GM18873 (cell line): ENCODE results near the gene PTK6.
A peak's percentile ranks its signal among the peaks of the same experiment; 100 is the strongest.
"Not testable (repeated sequence)": the region's sequence is repeated elsewhere in the genome, so short reads cannot be mapped to it uniquely, and the experiment has no call there.

Experiments used
- ATAC-seq: cut with Tn5 transposase; IDR thresholded peaks from one replicate; pipeline ENCODE4 v1.9.1; 2021; ENCODE audit warnings: mild to moderate bottlenecking, moderate library complexity, moderate number of reproducible peaks; ENCODE audit not compliant: unreplicated experiment, low FRiP score

The PTK6 gene

DNA sequence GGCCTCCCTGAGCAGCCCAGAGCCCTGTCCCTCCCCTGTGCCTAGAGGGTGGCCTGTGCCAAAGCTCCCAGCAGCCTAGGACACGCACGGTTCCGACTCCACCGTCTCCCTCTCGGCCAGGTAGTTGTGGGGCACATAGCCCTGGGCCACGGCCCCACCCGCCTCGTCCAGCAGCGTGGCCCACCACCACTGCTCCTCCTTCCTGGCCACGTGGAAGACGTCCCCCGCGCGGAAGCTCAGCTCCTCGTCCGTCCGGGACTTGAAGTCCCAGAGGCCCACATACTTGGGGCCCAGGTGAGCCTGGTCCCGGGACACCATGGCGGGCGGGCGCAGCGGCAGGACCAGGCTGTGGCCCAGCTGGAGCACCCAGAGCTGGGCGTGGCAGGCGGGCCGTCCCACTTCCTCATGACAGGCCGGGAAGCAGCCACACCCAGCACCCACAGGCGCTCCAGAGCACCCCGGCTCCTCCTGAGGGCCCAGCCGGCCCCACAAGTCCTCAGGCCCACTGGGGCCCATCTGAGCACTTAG lies at the start of gene PTK6:
TSS of gene PTK6 (minus strand) at position 380 of the 528 bp plus-strand sequence. CDS start at position 318, 62 bp downstream.
- ATAC-seq, result peak; percentile 4

DNA sequence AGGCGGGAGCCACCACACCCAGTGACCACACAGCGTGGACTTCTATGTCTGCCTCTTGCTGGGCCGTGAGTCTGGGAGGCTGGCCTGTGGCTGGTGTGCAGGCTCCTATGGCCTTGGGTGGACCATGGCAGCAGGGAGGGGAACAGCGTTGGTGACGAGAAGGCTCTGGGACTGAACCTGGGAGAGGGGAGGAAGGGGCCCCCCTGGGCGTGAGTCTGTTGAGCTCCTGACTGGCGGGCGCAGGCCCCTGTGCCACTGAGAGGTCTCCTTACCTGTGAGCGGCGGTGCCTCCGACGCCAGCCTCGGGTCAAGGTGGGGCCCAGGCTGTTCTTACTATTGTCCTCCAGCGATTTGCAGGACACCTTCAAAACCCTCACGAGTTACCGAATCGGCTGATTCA lies 49.6 kb upstream of the PTK6 start:
- no peak for ATAC-seq

DNA sequence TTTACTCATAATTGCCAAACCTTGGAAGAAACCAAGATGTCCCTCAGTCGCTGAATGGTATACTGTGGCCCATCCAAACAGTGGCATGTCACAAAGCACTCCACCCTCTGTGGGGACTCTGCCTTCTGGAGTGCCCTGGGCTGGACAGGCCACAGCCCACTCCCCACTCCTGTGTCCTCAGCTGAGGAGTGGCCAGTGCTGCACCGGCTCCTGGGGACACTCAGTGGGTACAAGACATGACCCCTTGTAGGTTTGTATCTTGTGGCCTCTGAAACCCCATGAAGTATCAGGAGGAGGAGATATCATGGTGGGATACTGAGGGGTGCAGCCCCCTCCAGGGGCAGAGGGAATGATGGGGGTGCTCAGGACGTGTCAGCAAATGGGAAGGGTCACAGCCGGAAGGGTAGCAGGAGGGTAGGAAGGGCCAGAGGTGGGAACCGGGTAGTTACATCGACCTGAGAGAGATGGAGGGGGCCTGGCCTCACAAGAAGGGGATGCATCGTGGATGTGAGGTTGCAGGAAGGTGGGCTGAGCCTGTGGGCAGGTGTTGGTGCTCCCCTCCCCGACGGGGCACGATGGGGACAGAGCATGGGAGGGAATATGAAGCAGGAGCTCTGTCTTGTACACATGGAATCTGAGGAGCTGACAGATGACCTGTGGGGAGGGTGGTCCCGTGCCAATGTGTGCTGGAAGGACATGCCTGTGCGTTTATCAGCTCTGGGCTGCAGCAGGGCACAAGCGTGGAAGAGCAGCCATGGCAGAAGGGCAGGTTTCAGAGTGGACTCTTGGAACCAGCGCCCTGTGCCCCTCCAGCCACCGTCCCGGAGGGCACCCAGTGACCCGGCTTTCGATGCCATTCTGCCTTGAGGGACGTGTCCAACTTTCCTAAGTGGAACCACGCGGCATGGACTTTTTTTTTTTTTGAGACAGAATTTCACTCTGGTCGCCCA lies 48.7 kb upstream of the PTK6 start:
- ATAC-seq, result no peak

DNA sequence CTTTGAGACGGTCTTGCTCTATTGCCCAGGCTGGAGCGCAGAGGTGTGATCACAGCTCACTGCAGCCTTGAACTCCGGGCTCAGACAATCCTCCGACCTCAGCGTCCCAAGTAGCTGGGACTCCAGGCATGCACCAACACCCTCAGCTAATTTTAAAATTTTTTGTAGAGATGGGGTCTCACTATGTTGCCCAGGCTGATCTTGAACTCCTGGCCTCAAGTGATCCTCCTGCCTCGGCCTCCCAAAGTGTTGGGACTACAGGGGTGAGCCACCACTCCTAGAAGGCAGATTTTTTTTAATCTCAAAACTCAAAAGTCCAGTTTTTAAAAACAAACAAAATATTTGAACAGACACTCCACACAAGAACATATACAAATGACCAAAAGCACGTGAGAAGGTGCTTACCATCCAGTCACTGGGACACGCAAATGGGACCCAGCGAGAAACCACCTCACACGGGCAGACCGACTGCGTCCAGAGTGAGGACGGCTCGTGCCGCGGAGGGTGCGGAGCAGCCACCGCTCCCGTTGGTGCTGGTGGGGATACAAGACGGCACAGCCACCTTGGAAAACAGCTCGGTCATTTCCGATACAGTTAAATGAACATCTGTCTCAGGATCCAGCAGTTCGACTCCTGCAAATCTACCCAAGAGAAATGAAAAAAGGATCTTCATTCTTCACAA lies 45.3 kb upstream of the PTK6 start:
- no peak for ATAC-seq

DNA sequence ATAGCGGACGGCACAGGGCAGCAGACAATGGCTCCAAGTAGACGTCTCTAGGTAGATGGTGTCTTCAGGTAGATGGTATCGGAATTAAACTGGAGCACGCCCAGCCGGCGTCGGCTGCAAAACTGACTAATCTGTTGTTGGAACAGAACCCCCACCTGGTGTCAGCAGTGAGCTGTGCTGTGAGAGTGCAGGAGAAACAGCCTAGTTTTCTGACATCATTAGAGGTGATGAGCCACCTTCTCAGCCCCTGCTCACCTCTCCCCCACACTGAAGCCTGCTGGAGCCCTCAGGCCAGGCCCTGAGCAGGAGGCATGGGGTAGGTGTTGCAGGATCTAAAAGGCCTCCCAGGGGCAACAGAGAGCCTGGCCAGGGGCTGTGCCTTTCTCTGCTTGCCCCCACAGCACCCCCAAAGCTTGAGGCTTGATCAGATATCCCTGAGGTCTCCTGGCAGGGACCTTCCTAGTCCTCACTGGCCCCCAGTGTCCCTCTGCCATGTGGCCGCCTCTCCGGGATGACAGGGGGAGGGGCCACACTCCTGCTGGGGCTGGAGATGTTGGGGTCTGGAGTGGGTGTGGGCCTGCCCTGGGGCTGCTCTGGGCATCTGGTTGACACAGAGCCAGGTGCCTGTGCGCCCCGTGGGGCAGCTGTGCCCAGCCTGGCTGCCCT lies 43.8 kb upstream of the PTK6 start:
- no peak for ATAC-seq

DNA sequence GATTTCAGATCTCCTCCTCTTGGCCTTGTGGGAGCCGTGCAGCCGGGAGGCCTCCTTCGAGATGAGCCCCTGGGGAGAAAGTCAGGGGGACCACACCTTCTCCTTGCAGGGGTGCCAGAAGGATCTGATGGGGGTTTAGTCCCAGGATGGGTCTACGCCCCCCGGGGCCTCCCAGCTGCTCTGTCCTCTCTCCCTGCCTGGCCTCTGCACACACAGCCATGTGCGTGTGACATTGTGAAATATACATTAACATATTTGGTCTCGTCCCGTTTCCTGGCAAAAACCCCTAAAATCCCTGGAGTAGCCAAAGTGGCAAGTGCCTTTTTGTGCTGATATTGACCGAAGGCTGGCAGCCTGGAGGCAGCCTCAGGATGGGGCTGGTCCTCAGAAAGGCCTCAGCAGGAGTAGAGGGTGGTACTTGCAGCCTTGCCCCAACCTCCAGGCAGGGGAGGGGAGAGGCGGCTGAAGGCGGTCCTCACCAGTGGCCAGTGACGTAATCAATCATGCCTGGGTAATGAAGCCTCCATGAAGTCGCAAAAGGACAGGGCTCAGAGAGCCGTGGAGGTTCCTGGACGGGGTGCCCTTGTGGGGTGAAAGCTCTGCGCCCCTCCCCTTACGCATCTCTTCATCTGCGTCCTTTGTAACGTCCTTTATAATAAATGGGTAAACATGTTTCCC lies 42.0 kb upstream of the PTK6 start:
- ATAC-seq, result no peak

DNA sequence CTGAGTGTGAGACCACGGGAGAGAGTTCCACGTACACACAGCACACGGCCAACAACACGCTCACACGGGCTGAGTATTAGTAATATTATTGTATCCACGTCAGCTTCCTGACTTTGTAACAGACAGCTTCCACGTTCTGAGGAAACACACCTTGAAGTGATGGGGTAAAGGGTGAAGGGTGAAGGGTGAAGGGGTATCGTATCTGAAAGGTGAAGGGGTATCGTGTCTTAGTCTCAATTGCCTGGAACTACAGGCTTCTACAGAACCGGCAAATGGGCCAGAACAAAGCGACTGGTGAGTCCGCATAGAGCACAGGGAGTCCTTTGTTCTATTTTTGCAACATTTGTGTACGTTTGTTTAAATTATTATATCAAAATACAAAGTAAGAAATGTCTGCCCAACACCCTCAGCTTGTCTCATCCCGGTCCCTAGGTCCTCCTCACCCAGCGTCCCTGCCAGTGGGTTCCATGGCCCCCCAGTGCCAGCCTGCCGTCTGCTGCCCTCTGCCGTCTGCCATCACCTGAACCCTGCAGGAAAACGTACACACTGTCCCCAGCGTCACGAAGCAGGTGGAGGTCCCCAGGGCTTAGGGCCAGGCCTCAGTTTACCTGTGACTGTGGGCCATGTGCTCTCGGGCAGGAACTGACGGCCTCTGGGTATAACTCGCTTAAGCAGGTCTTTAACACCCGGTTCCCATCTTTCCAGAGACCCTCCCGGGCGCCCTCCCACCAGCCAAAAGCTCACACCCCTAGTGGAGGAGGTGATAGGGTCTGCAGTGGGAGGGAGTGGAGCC lies 41.2 kb upstream of the PTK6 start:
- no peak for ATAC-seq

DNA sequence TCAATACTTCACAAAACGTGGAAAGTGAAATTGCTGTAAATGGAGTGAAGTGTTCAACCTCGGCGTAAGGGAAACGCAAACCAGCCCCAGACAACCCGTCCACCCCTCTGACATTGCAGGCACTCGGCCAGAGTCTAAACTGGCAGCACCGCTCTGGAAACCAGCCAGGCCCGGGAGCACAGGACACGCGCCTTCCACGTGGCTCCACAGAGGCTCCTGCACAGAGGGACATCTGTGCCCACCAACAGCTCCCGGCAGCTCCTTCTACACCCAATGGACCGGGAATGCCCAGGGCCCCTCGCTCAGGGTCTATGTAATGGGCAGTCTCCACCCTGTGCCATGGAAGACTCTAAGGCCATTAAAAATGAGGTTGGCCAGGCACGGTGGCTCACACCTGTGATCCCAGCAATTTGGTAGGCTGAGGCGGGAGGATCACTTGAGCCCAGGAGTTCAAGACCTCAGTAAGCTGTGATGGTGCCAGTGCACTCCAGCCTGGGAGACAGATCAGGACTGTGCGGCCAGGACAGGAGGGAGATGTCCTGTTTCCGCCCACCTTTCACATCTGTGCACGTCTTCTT lies 40.2 kb upstream of the PTK6 start:
- ATAC-seq, result no peak

DNA sequence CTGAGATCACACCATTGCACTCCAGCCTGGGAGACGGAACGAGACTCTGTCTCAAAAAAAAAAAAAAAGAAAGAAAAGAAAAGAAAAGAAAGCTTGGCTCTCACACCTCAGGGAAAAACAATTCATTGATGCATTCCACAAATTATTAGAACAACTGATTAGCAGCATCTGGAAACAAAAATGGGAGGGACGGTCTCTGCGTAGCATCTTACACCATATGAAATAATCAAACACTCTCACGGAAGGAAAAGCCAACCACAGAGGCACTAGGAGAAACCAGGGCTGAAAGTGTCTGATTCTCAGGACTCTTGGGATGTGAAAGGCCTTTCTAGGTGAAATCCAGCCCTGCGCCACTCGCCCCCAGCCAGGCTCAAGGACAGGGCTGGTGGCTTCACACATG lies 39.1 kb upstream of the PTK6 start:
- no peak for ATAC-seq

DNA sequence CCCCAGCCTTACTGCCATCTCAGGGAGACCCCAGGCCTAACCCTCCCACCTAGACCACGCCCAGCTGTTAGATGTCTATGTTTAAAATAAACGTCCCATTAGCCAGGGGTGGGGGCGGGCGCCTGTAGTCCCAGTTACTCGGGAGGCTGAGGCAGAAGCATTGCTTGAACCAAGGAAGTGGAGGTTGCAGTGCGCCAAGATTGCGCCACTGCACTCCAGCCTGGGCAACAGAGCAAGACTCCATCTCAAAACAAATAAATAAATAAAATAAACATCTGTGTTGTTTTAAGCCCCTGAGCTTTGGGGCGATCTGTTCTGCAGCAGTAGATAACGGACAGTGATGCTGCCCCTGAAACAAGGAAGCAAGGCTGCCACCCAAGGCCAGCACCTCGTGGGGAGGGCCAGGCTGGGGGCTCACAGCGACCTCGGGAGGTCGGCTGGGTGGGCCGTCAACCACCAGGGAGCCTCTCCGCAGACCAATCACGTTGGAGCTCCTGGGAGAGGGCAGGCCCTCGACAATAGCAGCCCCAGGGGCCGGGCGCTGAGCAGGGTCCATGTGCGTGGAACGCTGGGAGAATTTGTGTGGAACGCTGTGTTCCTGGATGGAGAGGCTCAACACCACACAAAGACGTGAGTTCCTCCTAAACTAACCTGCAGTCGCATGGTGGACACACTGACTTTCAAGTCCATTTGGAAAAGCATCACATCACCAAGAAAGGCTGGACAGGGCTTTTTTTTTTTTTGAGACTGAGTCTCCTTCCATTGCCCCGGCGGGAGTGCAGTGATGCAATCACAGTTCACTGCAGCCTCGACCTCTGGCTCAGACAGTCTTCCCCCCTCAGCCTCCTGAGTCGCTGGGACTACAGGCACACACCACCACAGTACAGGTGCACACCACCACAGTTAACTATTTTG lies 37.9 kb upstream of the PTK6 start:
- no peak for ATAC-seq

DNA sequence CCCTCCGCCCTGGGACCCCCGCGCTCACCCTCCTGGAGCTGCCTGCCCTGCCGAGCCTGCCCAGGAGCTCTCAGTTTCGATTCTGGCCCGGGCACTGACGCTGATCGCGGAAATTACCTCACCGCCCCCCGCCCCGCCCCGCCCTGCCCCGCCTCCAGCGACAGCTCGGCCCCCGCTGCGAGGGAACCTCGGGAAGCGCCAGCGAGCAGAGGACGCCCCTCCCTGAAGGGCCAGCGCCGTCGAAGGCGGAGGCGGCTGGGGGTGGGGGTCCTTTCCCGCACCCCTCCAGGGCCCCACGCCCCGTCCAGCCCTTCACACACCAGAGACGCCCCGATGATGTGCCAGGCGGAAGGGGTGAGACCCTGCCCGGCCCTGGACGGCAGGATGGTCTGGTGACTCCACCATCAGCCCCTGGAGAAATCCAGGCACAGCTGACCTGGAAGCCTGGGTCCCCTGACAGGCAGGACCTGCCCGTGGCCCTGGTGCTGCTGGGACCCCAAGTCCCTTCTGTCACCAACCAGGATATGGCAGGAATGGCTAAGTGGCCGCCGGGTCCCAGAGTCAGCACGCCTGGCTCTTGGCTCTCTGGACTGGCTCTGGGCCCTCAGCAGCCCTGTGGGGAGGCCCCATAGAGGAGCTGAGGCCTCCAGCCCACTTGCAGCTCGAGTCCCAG lies 37.1 kb upstream of the PTK6 start, which contains the start of gene HELZ2:
TSS of gene HELZ2 (minus strand) at position 84 of the 673 bp plus-strand sequence. CDS start 1,854 bp downstream, outside the sequence.
- no peak for ATAC-seq

DNA sequence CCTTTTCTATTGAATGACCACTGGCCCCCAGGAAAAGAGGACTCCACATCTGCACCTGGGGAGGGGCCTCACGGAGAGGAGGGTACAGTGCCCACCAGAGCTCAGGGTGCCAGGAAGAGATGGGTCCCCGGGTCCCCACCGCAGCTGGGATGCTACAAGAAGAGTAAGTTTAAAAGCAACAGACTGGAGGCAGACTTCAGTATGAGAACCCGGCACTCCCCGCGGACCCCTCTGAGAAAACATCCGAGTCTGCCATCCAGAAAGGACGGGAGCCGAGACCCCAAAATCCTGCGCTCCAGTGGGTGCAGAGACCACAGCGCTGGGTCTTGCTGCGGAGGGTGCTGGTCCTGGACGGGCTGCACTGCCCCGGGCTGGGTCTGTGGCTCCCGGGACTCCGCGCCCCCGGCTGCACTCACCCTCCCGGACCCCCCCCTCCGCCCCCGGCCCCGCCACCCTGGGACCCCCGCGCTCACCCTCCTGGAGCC lies 36.5 kb upstream of the PTK6 start:
- ATAC-seq, result no peak

DNA sequence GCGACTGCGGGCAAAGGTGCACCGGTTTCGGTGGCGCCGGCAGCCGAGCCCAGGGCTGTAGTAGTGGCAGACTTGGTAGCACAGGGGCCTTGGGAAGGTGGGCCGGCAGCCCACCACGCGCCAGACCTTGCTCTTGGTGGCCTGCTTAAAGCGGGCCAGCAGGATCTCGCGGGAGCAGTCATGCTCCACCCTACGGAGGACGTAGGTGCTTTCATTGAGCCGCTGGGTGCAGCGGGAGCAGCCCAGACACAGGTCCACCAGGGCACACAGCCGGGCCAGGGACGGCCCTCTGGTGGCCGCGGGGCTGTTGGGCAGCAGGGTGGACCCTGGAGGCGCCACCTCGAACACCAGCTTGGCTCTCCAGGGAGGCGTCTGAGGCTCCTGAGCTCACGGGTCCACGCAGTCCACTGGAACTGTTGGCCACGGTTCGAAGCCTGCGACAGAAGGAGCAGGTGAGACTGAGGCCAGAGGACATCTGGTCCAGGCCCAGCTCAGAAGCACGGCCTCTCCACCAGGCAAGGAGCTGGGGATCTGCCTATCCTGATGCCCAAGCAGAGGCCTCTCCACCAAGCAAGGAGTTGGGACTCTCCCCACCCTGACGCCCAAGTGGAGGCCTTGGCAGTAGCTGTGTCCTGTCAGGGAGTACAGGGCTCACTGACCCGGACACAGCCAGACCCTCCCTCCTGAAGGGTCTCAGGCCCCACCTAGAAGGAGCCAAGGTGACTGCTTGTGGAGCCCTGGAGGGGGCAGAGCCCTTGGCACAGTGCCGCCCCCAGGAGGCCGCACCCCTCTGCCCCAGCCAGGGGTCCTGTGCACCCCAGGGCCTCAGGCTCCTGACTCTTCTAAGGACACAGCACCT lies 35.8 kb upstream of the PTK6 start:
- no peak for ATAC-seq

DNA sequence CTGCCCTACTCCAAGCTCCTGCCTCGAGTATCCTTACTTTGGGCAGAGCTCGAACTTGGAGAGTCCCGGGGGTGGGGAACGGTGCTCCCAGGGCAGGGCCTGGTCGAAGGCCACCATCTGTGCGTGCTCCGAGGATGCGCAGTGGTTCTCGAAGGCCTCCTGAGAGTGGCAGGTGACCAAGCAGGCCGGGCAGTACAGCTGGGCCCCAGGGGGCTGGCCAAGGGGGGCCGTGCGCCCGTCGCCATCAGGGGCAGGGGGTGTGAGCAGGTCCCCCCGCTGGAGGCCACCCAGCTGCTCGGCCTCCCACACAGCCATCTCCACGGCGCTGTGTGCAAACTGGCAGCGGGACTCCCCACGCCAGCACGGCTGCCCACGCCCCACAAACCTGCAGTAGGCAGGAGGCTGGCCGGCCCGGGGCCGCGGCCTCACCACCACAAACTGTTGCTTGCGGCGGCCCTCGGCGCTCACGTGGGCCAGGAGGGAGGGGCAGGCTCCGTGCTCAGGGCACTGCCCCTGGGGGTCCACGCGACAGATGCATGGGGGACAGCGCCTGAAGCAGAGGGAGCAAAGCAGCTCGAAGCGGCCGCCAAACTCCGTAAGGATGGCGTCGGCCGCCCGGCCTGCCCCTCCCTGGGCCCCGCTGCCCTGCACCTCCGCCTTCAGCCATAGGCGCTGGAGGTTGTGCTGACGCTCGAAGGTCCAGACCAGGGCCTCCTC lies 35.1 kb upstream of the PTK6 start:
- ATAC-seq, result no peak

DNA sequence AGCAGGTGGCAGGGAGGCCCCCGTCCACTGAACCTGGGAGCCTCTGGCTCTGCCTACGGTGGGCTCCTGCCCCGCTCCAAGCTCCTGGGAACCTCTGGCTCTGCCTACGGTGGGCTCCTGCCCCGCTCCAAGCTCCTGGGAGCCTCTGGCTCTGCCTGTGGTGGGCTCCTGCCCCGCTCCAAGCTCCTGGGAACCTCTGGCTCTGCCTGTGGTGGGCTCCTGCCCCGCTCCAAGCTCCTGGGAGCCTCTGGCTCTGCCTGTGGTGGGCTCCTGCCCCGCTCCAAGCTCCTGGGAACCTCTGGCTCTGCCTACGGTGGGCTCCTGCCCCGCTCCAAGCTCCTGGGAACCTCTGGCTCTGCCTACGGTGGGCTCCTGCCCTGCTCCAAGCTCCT lies 33.9 kb upstream of the PTK6 start:
- not testable (repeated sequence) for ATAC-seq
